Keratinocyte (primary cell): ENCODE measurements around the gene ZNF681.

Experiments used
- EZH2 ChIP-seq: IDR thresholded peaks from one replicate; pipeline ENCODE4 v1.6.1; 2012; ENCODE audit warnings: inconsistent platforms, mild to moderate bottlenecking, low read length, moderate library complexity
- TF ChIP-seq, protein P1 (sequence below), 3 experiments: IDR thresholded peaks in 1 of 3; conservative IDR thresholded peaks in 1 of 3; optimal IDR thresholded peaks in 1 of 3; 2 replicates in 2 of 3; 3 replicates in 1 of 3; pipeline versions ENCODE3 to v1.5.1; 2011; ENCODE audit warnings: low read length in 3 of 3, mild to moderate bottlenecking in 3 of 3, moderate library complexity in 2 of 3, control low read depth in 1 of 3, inconsistent platforms in 1 of 3; ENCODE audit not compliant: insufficient read depth in 2 of 3; ENCODE audit errors: extremely low read depth in 1 of 3

DNA sequence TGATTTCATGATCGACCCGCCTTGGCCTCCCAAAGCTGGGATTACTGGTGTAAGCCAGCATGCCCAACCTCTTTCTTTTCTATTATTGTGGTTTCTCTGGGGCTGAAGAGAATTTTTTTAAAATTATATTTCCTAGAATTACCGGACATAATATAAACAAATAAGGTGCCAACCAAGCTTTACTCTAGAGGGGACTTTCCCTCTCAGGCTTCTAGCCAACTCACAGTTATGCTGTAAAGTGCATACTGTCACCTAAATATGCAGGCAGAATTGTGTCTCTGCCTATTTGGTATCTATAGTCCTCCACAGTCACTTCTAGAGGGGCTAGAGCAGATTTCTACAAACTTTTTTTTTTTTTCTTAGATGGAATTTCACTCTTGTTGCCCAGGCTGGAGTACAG lies 41.6 kb upstream of the ZNF681 start:
- no peak for TF ChIP-seq EZH2
- TF ChIP-seq, protein P1, sequence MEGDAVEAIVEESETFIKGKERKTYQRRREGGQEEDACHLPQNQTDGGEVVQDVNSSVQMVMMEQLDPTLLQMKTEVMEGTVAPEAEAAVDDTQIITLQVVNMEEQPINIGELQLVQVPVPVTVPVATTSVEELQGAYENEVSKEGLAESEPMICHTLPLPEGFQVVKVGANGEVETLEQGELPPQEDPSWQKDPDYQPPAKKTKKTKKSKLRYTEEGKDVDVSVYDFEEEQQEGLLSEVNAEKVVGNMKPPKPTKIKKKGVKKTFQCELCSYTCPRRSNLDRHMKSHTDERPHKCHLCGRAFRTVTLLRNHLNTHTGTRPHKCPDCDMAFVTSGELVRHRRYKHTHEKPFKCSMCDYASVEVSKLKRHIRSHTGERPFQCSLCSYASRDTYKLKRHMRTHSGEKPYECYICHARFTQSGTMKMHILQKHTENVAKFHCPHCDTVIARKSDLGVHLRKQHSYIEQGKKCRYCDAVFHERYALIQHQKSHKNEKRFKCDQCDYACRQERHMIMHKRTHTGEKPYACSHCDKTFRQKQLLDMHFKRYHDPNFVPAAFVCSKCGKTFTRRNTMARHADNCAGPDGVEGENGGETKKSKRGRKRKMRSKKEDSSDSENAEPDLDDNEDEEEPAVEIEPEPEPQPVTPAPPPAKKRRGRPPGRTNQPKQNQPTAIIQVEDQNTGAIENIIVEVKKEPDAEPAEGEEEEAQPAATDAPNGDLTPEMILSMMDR (optimal IDR thresholded peaks at IDR 0.05 in 1 of 3, IDR thresholded peaks at IDR 0.05 in 1 of 3, conservative IDR thresholded peaks at IDR 0.05 in 1 of 3; ENCODE audit: extremely low read depth in 1 of 3, insufficient read depth in 2 of 3, low read length in 3 of 3): no peak
